RWPE1 (cell line): ENCODE measurements around the gene MST1.

Source experiments
- CTCF ChIA-PET: fragments of 350-600 bp; sonication (Branson Sonifier 250); formaldehyde crosslinking; extraction: SDS; loops from one replicate; lab custom pipeline; 2021; lab: Yijun Ruan, JAX
- POLR2A ChIA-PET: fragments of 400-600 bp; formaldehyde crosslinking; extraction: SDS; loops from one replicate; lab custom pipeline; 2020; ENCODE audit warnings: antibody characterized with exemption; ENCODE audit not compliant: low non-redundant PET; lab: Yijun Ruan, JAX
- DNase-seq: peaks from one replicate; pipeline ENCODE4 v3.0.0; 2012; ENCODE audit warnings: low spot score
- H3K27ac ChIP-seq: fragments of 450-650 bp; 2 replicates; pipeline ENCODE4 v1.5.1; 2017
- CTCF ChIP-seq: fragments of 450-650 bp; conservative IDR thresholded peaks from 2 replicates; pipeline ENCODE4 v1.5.1; 2017; ENCODE audit warnings: low read depth, mild to moderate bottlenecking

The MST1 gene

GRCh38 chr3:49681232-49681522 lies 8.1 kb downstream of the MST1 start:
- no peak for TF ChIP-seq CTCF
- DNase-seq: no peak
- peak overlapping the region; percentile 38; the same call in 1 of the 2 replicates for H3K27ac ChIP-seq
- CTCF ChIA-PET: no interaction called here
- POLR2A ChIA-PET: no interaction called here

- CTCF ChIA-PET: no interaction called here
These were observed 8.6 kb downstream of the MST1 start for GRCh38 chr3:49680493-49681231.

GRCh38 chr3:49675912-49676311 lies 13.4 kb downstream of the MST1 start:
- peak overlapping the region; percentile 95; the same call in 1 of the 2 replicates for H3K27ac ChIP-seq
- TF ChIP-seq CTCF: no peak
- ChIA-PET CTCF (interaction anchor here (0.6 to 3.4 kb wide), 2 partner anchors 136 to 201 kb away, joined by 3 to 12 read pairs; no protein-coding TSS in a partner anchor), POLR2A (no interaction called here)
- no peak for DNase-seq

More at GRCh38 chr3:49680493-49681231, 8.6 kb downstream of the MST1 start:
- POLR2A ChIA-PET: interaction anchor here (1.0 kb wide), 1 partner anchor 211 kb away, joined by 3 read pairs; the partner anchor contains the start of gene DAG1
- no peak for TF ChIP-seq CTCF
- peak overlapping the region; percentile 38 for H3K27ac ChIP-seq
- DNase-seq: no peak

- H3K27ac ChIP-seq: peak overlapping the region; percentile 95
- ChIA-PET POLR2A (no interaction called here), CTCF (no interaction called here)
- DNase-seq: peak; percentile 10
- TF ChIP-seq CTCF: no peak
These were observed 14.7 kb downstream of the MST1 start for GRCh38 chr3:49674497-49674983.

- DNase-seq: peak; percentile 91
- ChIA-PET POLR2A (interaction anchor here (1.3 kb wide), 1 partner anchor 138 kb away, joined by 4 read pairs; no protein-coding TSS in a partner anchor), CTCF (interaction anchor here (0.7 to 3.3 kb wide), 2 partner anchors 49 to 134 kb away, joined by 5 to 44 read pairs; no protein-coding TSS in a partner anchor)
- H3K27ac ChIP-seq: peak within 1 kb of the TSS; percentile 95
- TF ChIP-seq CTCF: no peak
These were observed 15.4 kb downstream of the MST1 start, which contains the start of gene APEH for GRCh38 chr3:49673715-49674496. Gene APEH (plus strand): TSS chr3:49674351. CDS start chr3:49674402, 51 bp downstream.
